Kidney (tissue), 14 donors: ENCODE results near the gene DEGS1. TPM values are rescaled to one million over a fixed set of nuclear protein-coding genes. Genes with fewer than 3 reads are reported as not detected.
A peak's percentile ranks its signal among the peaks of the same experiment; 100 is the strongest.

Experiments used
- DNase-seq, 5 donors: peaks; one replicate each; pipeline ENCODE4 v3.0.0-alpha.2; 2013 to 2020
- FAIRE-seq: peaks from 2 replicates; lab custom pipeline; 2012; peaks lifted over from hg19 to GRCh38; lab: Jason Lieb, UNC
- H3K27ac ChIP-seq, 2 donors: one replicate each; pipeline ENCODE4 v1.7.0; 2013; ENCODE audit warnings: low read depth in 2 of 2, low read length in 2 of 2, inconsistent platforms in 1 of 2
- H3K27me3 ChIP-seq: one replicate; pipeline ENCODE4 v1.7.1; 2013; ENCODE audit warnings: low read length, inconsistent platforms; ENCODE audit not compliant: control insufficient read depth, insufficient read depth
- H3K36me3 ChIP-seq, 3 donors: one replicate each; pipeline versions ENCODE4 v1.7.0 to v1.7.1; 2013; ENCODE audit warnings: low read length in 3 of 3, control low read depth in 1 of 3, inconsistent platforms in 1 of 3; ENCODE audit not compliant: insufficient read depth in 3 of 3, control insufficient read depth in 2 of 3
- H3K4me1 ChIP-seq, 3 donors: one replicate each; pipeline versions ENCODE4 v1.7.0 to v1.7.1; 2013; ENCODE audit warnings: low read length in 3 of 3, inconsistent platforms in 1 of 3, low read depth in 1 of 3; ENCODE audit not compliant: control insufficient read depth in 2 of 3, insufficient read depth in 2 of 3
- H3K4me3 ChIP-seq, 3 donors: one replicate each; pipeline versions ENCODE4 v1.7.0 to v1.8.1; 2013; ENCODE audit warnings: low read length in 3 of 3, control low read depth in 1 of 3, inconsistent platforms in 1 of 3
- H3K9ac ChIP-seq, 3 donors: one replicate each; pipeline versions ENCODE4 v1.7.0 to v1.7.1; 2013; ENCODE audit warnings: low read length in 3 of 3, control low read depth in 1 of 3, inconsistent platforms in 1 of 3
- H3K9me3 ChIP-seq, 3 donors: one replicate each; pipeline versions ENCODE4 v1.7.0 to v1.7.1; 2013; ENCODE audit warnings: low read length in 3 of 3, control low read depth in 1 of 3, inconsistent platforms in 1 of 3; ENCODE audit not compliant: control insufficient read depth in 2 of 3, insufficient read depth in 1 of 3
- CTCF ChIP-seq: IDR thresholded peaks from 3 replicates; pipeline ENCODE4 v1.5.1; 2012; ENCODE audit warnings: mild to moderate bottlenecking, moderate library complexity, borderline replicate concordance; ENCODE audit not compliant: insufficient read depth; ENCODE audit errors: extremely low read depth
- intact Hi-C: fragments of 100-400 bp; cut with DNase I; formaldehyde crosslinking; loops from one replicate; pipeline ENCODE4 v1.11.1; 2022
- polyA plus RNA-seq: library from polyadenylated mRNA; stranded (reverse); fragments of 350-450 nt; fragmentation: Illumina TruSeq; extraction: RNeasy Lipid Tissue Mini Kit (QIAGEN cat#74804); gene quantifications from one replicate; pipeline ENCODE4 v1.2.3, GENCODE V29; 2014; ENCODE audit warnings: low read depth, low replicate concordance; ENCODE audit not compliant: insufficient read depth
- total RNA-seq: library from RNA; stranded (reverse); fragmentation: NEBNext Ultra II Directional; extraction: Animal tissue kit (Norgen Biotek cat#: 25700); gene quantifications from one replicate; pipeline ENCODE4 v1.2.1, GENCODE V29; 2021
- donor health status: control.
- donor health status: control.
- donor health status: control.
- donor health status: control.
- donor health status: control.
- donor health status: DM: yes; HTN: yes; CAD: no.
- donor health status: Normal renal cell carcinoma (clear cell type).

DEGS1 gene
- total and polyA plus RNA-seq, 2 donors from 2014 or later: 32.5 to 83.1 TPM

GRCh38 chr1:224157316-224157715, 25.7 kb upstream of the DEGS1 start:
- no peak overlapping the region for H3K9ac ChIP-seq
- no peak for FAIRE-seq
- H3K4me1 ChIP-seq: no peaks in the 10 kb centered on the region
- peaks cover 6 to 21% (median 17%) of the 10 kb centered on the region in 3 donors for H3K36me3 ChIP-seq
- no peaks in the 10 kb centered on the region for H3K27me3 ChIP-seq
- H3K9me3 ChIP-seq: no peaks in the 10 kb centered on the region
- peak overlapping the region in 1 of 2 donors; percentile 22 for H3K27ac ChIP-seq
- TF ChIP-seq CTCF: no peak
- intact Hi-C loops: no loop called here
- DNase-seq: no peak
- no peak overlapping the region for H3K4me3 ChIP-seq

- FAIRE-seq (no peak), DNase-seq (no peak)
- peaks cover 6 to 21% (median 17%) of the 10 kb centered on the region in 3 donors for H3K36me3 ChIP-seq
- TF ChIP-seq CTCF: no peak
- H3K9me3 ChIP-seq: no peaks in the 10 kb centered on the region
- H3K27ac ChIP-seq: no peak overlapping the region
- no peaks in the 10 kb centered on the region for H3K27me3 ChIP-seq
- H3K4me1 ChIP-seq: peaks cover 0 to 4% (median 0%) of the 10 kb centered on the region in 3 donors
- intact Hi-C loops: no loop called here
- H3K4me3 ChIP-seq: no peak overlapping the region
- H3K9ac ChIP-seq: no peak overlapping the region
Observed at GRCh38 chr1:224159541-224159940, 23.5 kb upstream of the DEGS1 start.

- Histone ChIP-seq H3K36me3 (peaks cover 6 to 21% (median 17%) of the 10 kb centered on the region in 3 donors), H3K9me3 (no peaks in the 10 kb centered on the region), H3K4me1 (peaks cover 0 to 7% (median 0%) of the 10 kb centered on the region in 3 donors), H3K27ac (no peak overlapping the region), H3K27me3 (no peaks in the 10 kb centered on the region), H3K9ac (no peak overlapping the region), H3K4me3 (no peak overlapping the region)
- intact Hi-C loops: no loop called here
- no peak for FAIRE-seq
- DNase-seq: no peak
- no peak for TF ChIP-seq CTCF
Observed at GRCh38 chr1:224160171-224160682, 22.8 kb upstream of the DEGS1 start.

- H3K27me3 ChIP-seq: no peaks in the 10 kb centered on the region
- no peak for DNase-seq
- H3K4me3 ChIP-seq: no peak overlapping the region
- no peaks in the 10 kb centered on the region for H3K9me3 ChIP-seq
- intact Hi-C loops: no loop called here
- no peak overlapping the region for H3K9ac ChIP-seq
- H3K36me3 ChIP-seq: peaks cover 0 to 15% (median 11%) of the 10 kb centered on the region in 3 donors
- FAIRE-seq: no peak
- H3K27ac ChIP-seq: no peak overlapping the region
- TF ChIP-seq CTCF: no peak
- peaks cover 0 to 7% (median 0%) of the 10 kb centered on the region in 3 donors for H3K4me1 ChIP-seq
Observed at GRCh38 chr1:224162768-224163167, 20.3 kb upstream of the DEGS1 start.
